ENCODE data around the gene ZNF219.
A peak's percentile ranks its signal among the peaks of the same experiment; 100 is the strongest.
"Not testable (repeated sequence)": the region's sequence is repeated elsewhere in the genome, so short reads cannot be mapped to it uniquely, and the experiment has no call there.

The ZNF219 gene

GRCh38 chr14:21043387-21043973 is 55.0 kb downstream of the ZNF219 start:
- DNase-seq (ENCODE audit: low spot score), result no peak

GRCh38 chr14:21042918-21043317 is 55.5 kb downstream of the ZNF219 start:
- peak; percentile 74 for DNase-seq (ENCODE audit: low spot score)

GRCh38 chr14:21041676-21042433 is 56.6 kb downstream of the ZNF219 start, which contains the start of gene RNASE7:
RNASE7 (plus strand) TSS chr14:21042362; CDS start chr14:21042993, 631 bp downstream.
- DNase-seq (ENCODE audit: low spot score), result no peak

- not testable (repeated sequence) for DNase-seq (ENCODE audit: low spot score)
Measured at GRCh38 chr14:21040941-21041340, 57.5 kb downstream of the ZNF219 start.

- DNase-seq (ENCODE audit: low spot score), result no peak
Measured at GRCh38 chr14:21040370-21040925, 58.0 kb downstream of the ZNF219 start.
